ENCODE results near the gene HLA-DPA1. TPM values are rescaled to one million over a fixed set of nuclear protein-coding genes. Genes with fewer than 3 reads are reported as not detected.
"Not testable (repeated sequence)": the region's sequence is repeated elsewhere in the genome, so short reads cannot be mapped to it uniquely, and the experiment has no call there.

HLA-DPA1 gene
- total RNA-seq, 1 experiment from 2014 or later, result 4.9 TPM

GRCh38 chr6:33105386-33105785 is 31.9 kb upstream of the HLA-DPA1 start:
- Histone ChIP-seq H3K4me3 (ENCODE audit: insufficient read depth, low read depth, low read length) (no peak overlapping the region), H3K27me3 (ENCODE audit: control insufficient read depth, insufficient read depth, low read length) (peaks cover 1% of the 10 kb centered on the region; the same call in 1 of the 2 replicates), H3K36me3 (replicated peaks; ENCODE audit: control insufficient read depth, insufficient read depth, low read length) (no peaks in the 10 kb centered on the region)
- DNase-seq, result no peak

GRCh38 chr6:33104887-33105286 is 31.4 kb upstream of the HLA-DPA1 start:
- no peak for DNase-seq
- Histone ChIP-seq H3K27me3 (ENCODE audit: control insufficient read depth, insufficient read depth, low read length) (peaks cover 1% of the 10 kb centered on the region; the same call in 1 of the 2 replicates), H3K4me3 (ENCODE audit: insufficient read depth, low read depth, low read length) (no peak overlapping the region), H3K36me3 (replicated peaks; ENCODE audit: control insufficient read depth, insufficient read depth, low read length) (no peaks in the 10 kb centered on the region)

- no peak overlapping the region for H3K4me3 ChIP-seq (ENCODE audit: insufficient read depth, low read depth, low read length)
- no peak for DNase-seq
- H3K27me3 ChIP-seq (ENCODE audit: control insufficient read depth, insufficient read depth, low read length), result peaks cover 1% of the 10 kb centered on the region; the same call in 1 of the 2 replicates
- no peaks in the 10 kb centered on the region for H3K36me3 ChIP-seq (replicated peaks; ENCODE audit: control insufficient read depth, insufficient read depth, low read length)
These were observed 30.3 kb upstream of the HLA-DPA1 start for GRCh38 chr6:33103776-33104175.

- not testable (repeated sequence) for H3K4me3 ChIP-seq (ENCODE audit: insufficient read depth, low read depth, low read length); H3K27me3 ChIP-seq (ENCODE audit: control insufficient read depth, insufficient read depth, low read length); H3K36me3 ChIP-seq (replicated peaks; ENCODE audit: control insufficient read depth, insufficient read depth, low read length); DNase-seq
These were observed 27.8 kb upstream of the HLA-DPA1 start for GRCh38 chr6:33101121-33101737.

DNA sequence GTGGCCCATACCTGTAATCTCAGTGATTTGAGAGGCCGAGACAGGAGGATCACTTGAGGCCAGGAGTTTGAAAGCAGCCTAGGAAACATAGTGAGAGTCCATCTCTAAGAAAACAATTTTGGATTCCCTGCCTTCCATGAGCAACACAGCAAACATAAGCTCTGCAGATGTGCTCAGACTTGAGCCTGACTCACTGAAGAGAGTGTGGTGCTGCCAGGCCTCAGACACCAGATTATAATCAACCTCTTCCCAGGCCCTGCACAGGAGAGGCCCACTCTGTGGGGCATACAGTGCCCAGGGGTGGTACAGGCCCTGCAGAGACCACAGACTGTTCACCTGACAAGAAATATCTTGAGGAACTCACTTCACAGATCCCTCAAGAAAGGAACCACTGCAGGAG is 22.2 kb upstream of the HLA-DPA1 start:
- no peak overlapping the region for H3K4me3 ChIP-seq (ENCODE audit: insufficient read depth, low read depth, low read length)
- H3K27me3 ChIP-seq (ENCODE audit: control insufficient read depth, insufficient read depth, low read length), result no peaks in the 10 kb centered on the region
- no peaks in the 10 kb centered on the region for H3K36me3 ChIP-seq (replicated peaks; ENCODE audit: control insufficient read depth, insufficient read depth, low read length)
- DNase-seq, result no peak

GRCh38 chr6:33093855-33094254 is 20.4 kb upstream of the HLA-DPA1 start:
- no peaks in the 10 kb centered on the region for H3K27me3 ChIP-seq (ENCODE audit: control insufficient read depth, insufficient read depth, low read length)
- H3K36me3 ChIP-seq (replicated peaks; ENCODE audit: control insufficient read depth, insufficient read depth, low read length), result no peaks in the 10 kb centered on the region
- no peak overlapping the region for H3K4me3 ChIP-seq (ENCODE audit: insufficient read depth, low read depth, low read length)
- peak; percentile 32 for DNase-seq

DNA sequence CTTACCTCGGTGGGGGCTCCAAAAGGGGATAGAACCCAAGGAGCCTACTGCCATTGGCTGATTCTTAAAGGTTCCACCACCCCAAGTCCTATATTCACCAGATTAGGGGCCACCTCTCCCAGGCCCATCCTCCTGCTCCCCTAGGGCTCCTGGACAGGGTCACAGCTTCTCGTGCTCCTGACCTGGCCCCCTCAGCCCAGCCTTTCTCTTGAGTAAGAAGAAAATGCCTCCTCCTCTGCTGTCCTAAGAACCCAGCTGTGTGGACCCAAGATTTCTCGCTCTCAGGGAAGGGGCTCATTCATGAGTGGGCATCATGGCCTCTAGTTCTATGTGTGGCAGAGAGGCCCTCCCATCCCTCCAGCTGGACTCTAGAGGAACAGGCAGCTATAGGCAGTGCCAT is 18.9 kb upstream of the HLA-DPA1 start:
- Histone ChIP-seq H3K36me3 (replicated peaks; ENCODE audit: control insufficient read depth, insufficient read depth, low read length) (no peaks in the 10 kb centered on the region), H3K27me3 (ENCODE audit: control insufficient read depth, insufficient read depth, low read length) (no peaks in the 10 kb centered on the region)
- DNase-seq, result no peak

DNA sequence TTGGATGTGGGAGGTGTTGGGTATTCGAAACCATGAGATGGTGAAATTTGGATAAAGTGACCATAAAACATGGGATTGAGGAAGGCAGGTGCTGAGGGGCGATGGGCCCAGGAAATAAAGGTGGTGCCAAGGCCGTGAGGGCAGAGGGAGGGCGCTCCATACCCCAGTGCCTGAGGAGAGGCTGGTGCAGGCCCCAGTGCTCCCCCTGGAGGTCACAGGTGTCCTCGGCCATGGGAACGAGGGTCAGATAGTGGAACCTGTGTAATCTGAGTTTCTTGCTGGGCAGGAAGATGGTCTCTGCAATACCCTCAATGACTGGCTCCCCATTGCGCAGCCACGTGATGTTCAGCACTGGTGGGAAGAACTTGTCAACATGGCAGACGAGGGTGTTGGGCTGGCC is 18.5 kb upstream of the HLA-DPA1 start:
- peak; percentile 86 for DNase-seq
- Histone ChIP-seq H3K36me3 (replicated peaks; ENCODE audit: control insufficient read depth, insufficient read depth, low read length) (0 out of 2 replicates have a peak, but pooled peaks cover 1% of the 10 kb centered on the region), H3K4me3 (ENCODE audit: insufficient read depth, low read depth, low read length) (no peak overlapping the region), H3K27me3 (ENCODE audit: control insufficient read depth, insufficient read depth, low read length) (no peaks in the 10 kb centered on the region)

More for the DNA sequence above, 18.9 kb upstream of the HLA-DPA1 start:
- H3K4me3 ChIP-seq (ENCODE audit: insufficient read depth, low read depth, low read length), result no peak overlapping the region

- no peak for DNase-seq
- Histone ChIP-seq H3K36me3 (replicated peaks; ENCODE audit: control insufficient read depth, insufficient read depth, low read length) (peaks cover 10% of the 10 kb centered on the region; the same call in 1 of the 2 replicates), H3K4me3 (ENCODE audit: insufficient read depth, low read depth, low read length) (no peak overlapping the region)
These were observed 15.6 kb upstream of the HLA-DPA1 start for GRCh38 chr6:33088931-33089620.

DNA sequence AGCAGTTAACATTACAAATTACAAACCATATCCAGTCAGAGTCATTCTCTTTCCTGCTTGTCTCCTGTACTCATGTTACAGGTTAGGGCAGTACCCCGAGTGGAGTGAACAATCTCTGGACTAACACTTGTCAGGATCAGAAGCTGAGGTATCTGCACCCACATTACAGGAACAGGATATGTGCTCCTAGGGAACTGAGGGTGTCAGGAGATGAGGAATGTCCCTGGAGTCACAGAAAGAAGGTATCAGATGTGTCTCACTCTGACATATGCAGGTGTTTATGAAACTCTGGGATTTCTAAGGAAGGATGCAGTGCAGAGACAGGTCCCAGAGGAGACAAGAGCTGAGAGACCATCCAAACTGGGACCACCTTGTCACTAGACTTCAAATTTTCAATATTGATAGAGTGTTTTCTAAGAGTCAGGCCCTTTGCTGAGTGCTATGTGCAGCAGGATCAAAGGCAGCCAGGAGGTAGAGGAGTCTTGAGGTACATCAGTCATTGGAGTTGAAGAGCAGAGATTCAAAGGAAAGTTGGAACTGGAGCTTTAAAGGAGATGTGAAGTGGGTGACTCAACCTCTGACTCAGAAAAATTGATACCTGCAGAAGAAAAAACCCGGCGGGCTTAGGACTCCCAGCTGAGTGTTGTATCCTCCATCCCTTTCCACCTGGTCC is 14.9 kb upstream of the HLA-DPA1 start:
- H3K27me3 ChIP-seq (ENCODE audit: control insufficient read depth, insufficient read depth, low read length), result no peaks in the 10 kb centered on the region
- no peak for DNase-seq
- H3K4me3 ChIP-seq (ENCODE audit: insufficient read depth, low read depth, low read length), result no peak overlapping the region
- peaks cover 10% of the 10 kb centered on the region; the same call in 1 of the 2 replicates for H3K36me3 ChIP-seq (replicated peaks; ENCODE audit: control insufficient read depth, insufficient read depth, low read length)

More at GRCh38 chr6:33088931-33089620, 15.6 kb upstream of the HLA-DPA1 start:
- H3K27me3 ChIP-seq (ENCODE audit: control insufficient read depth, insufficient read depth, low read length), result no peaks in the 10 kb centered on the region

GRCh38 chr6:33085627-33086026 is 12.2 kb upstream of the HLA-DPA1 start:
- Histone ChIP-seq H3K4me3 (ENCODE audit: insufficient read depth, low read depth, low read length) (no peak overlapping the region), H3K36me3 (replicated peaks; ENCODE audit: control insufficient read depth, insufficient read depth, low read length) (peaks cover 10% of the 10 kb centered on the region; the same call in 1 of the 2 replicates), H3K27me3 (ENCODE audit: control insufficient read depth, insufficient read depth, low read length) (no peaks in the 10 kb centered on the region)
- DNase-seq, result no peak

- peak; percentile 72 for DNase-seq
- Histone ChIP-seq H3K27me3 (ENCODE audit: control insufficient read depth, insufficient read depth, low read length) (no peaks in the 10 kb centered on the region), H3K4me3 (ENCODE audit: insufficient read depth, low read depth, low read length) (no peak overlapping the region), H3K36me3 (replicated peaks; ENCODE audit: control insufficient read depth, insufficient read depth, low read length) (peaks cover 10% of the 10 kb centered on the region; the same call in 1 of the 2 replicates)
These were observed 9.3 kb upstream of the HLA-DPA1 start for GRCh38 chr6:33082702-33083101.

GRCh38 chr6:33081098-33081824 is 7.8 kb upstream of the HLA-DPA1 start:
- DNase-seq, result peak; percentile 21
- H3K36me3 ChIP-seq (replicated peaks; ENCODE audit: control insufficient read depth, insufficient read depth, low read length), result peaks cover 7% of the 10 kb centered on the region; the same call in 1 of the 2 replicates
- no peaks in the 10 kb centered on the region for H3K27me3 ChIP-seq (ENCODE audit: control insufficient read depth, insufficient read depth, low read length)
- peak overlapping the region; percentile 57 for H3K4me3 ChIP-seq (ENCODE audit: insufficient read depth, low read depth, low read length)

All from H7 (cell line).